ENCODE results near the gene CARD19.

DNA sequence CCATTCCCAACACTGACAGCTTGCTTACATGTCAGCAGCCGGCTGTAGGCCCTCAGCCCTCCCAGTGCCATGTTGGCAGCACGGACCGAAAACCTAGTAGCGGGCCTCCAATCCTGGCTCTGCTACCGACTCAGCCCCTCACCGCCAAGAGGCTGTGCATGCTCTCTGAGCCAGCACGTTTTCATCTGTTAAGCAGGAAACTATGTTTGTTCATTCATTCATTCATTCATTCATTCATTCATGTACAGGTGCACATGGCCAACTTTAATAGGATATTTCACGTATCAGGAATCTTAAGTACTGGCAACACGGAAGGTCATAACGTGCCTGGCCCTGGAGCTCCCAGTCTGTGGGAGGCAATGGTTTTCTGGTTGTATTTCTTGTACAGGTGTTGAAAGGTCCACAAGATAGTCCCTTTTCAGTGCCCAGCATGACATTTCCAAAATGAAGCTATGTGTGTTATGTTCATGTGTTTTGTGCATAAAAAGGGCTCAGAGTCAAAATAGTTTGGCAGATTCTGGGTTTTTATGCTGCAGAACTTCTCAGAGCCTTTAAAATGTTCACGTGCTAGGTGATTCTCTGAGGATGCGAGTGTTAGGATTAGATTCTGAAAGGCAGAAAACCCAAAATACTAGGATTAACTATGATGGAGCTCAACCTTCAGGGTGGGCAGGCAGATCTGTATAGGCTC is 19.8 kb upstream of the CARD19 start:
- TF ChIP-seq, protein P1, sequence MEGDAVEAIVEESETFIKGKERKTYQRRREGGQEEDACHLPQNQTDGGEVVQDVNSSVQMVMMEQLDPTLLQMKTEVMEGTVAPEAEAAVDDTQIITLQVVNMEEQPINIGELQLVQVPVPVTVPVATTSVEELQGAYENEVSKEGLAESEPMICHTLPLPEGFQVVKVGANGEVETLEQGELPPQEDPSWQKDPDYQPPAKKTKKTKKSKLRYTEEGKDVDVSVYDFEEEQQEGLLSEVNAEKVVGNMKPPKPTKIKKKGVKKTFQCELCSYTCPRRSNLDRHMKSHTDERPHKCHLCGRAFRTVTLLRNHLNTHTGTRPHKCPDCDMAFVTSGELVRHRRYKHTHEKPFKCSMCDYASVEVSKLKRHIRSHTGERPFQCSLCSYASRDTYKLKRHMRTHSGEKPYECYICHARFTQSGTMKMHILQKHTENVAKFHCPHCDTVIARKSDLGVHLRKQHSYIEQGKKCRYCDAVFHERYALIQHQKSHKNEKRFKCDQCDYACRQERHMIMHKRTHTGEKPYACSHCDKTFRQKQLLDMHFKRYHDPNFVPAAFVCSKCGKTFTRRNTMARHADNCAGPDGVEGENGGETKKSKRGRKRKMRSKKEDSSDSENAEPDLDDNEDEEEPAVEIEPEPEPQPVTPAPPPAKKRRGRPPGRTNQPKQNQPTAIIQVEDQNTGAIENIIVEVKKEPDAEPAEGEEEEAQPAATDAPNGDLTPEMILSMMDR (IDR thresholded peaks at IDR 0.05) = no peak
- TF ChIP-seq POLR2A (IDR thresholded peaks at IDR 0.05) = no peak
